Measurements from ENCODE around the gene TSPAN31. TPM values are rescaled to one million over a fixed set of nuclear protein-coding genes. Genes with fewer than 3 reads are reported as not detected.

TSPAN31 gene
- total RNA-seq, 2 donors from 2014 or later = 21.7 to 27.8 TPM

DNA sequence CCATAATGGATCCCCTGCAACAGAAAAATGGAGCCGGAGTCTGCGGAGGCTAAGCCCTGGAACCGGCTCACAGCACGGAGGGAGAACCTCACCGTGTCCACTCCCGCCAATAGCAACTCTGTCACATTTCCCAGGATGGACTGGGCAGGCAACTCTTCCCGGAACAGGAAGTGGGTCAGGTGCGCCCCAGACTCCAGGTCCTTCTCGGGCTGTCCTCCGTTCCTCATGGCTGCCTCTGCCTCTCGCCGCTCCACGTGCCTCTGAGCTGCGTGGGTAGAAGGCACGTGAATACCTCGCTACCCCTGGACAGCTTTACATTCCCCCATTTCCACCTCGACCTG, 19.8 kb downstream of the TSPAN31 start:
- Histone ChIP-seq H3K9ac (ENCODE audit: extremely low read depth, low read length, poor library complexity, severe bottlenecking) (no peak overlapping the region), H3K4me3 (ENCODE audit: low read length) (peak overlapping the region; percentile 75), H3K27me3 (ENCODE audit: control insufficient read depth, insufficient read depth, low read length, poor library complexity, severe bottlenecking) (peaks cover 68% of the 10 kb centered on the region)

DNA sequence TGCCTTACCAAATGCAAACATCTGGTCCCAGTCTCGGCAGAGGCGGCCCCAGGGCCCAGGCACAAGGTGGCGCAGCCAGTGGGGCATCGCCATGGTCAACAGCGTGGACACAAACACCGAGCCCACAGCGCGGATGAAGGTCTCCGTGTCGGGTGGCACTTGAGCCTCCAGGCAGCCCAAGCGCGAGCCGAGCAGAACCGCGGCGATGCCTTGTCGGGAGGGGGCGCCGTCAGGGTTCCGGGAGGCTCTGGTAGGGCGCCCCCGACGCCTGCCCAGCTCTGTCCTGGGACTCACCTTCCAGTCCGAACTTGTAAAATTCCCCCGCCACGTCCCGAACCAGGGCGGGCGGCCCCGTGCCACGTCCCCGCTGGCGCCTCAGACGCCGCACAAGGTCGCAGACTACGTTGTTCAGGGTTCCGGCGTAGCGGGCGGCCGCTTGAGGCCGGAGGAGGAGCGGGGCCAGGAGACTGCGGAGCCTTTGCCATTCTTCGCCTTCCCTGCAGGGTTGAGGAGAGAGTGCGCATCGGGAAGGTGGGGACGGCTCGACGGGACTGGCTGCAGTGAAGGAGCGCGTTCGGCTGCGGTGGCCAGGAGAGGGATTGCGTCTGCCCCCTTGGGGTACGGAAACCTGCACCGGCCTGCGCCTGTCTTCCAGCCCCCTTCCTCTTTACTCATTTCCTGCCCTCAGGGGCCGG, 20.3 kb downstream of the TSPAN31 start:
- TF ChIP-seq, protein P1, sequence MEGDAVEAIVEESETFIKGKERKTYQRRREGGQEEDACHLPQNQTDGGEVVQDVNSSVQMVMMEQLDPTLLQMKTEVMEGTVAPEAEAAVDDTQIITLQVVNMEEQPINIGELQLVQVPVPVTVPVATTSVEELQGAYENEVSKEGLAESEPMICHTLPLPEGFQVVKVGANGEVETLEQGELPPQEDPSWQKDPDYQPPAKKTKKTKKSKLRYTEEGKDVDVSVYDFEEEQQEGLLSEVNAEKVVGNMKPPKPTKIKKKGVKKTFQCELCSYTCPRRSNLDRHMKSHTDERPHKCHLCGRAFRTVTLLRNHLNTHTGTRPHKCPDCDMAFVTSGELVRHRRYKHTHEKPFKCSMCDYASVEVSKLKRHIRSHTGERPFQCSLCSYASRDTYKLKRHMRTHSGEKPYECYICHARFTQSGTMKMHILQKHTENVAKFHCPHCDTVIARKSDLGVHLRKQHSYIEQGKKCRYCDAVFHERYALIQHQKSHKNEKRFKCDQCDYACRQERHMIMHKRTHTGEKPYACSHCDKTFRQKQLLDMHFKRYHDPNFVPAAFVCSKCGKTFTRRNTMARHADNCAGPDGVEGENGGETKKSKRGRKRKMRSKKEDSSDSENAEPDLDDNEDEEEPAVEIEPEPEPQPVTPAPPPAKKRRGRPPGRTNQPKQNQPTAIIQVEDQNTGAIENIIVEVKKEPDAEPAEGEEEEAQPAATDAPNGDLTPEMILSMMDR (conservative IDR thresholded peaks at IDR 0.05) = peak; percentile 64
- Histone ChIP-seq H3K9me3 (ENCODE audit: control insufficient read depth, low read length) (no peaks in the 10 kb centered on the region), H3K36me3 (ENCODE audit: control insufficient read depth, insufficient read depth, low read length) (peaks cover 22% of the 10 kb centered on the region), H3K27ac (ENCODE audit: low read depth, low read length) (no peak overlapping the region), H3K4me1 (ENCODE audit: control insufficient read depth, insufficient read depth, low read length) (peaks cover 6% of the 10 kb centered on the region), H3K4me3 (ENCODE audit: low read length) (peak overlapping the region; percentile 75), H3K9ac (ENCODE audit: extremely low read depth, low read length, poor library complexity, severe bottlenecking) (no peak overlapping the region), H3K27me3 (ENCODE audit: control insufficient read depth, insufficient read depth, low read length, poor library complexity, severe bottlenecking) (peaks cover 68% of the 10 kb centered on the region)
- Mint-ChIP-seq H3K4me1 (peaks cover 13% of the 10 kb centered on the region), H3K27ac (no peak overlapping the region), H3K27me3 (ENCODE audit: insufficient read depth) (peaks cover 73% of the 10 kb centered on the region), H3K9me3 (no peaks in the 10 kb centered on the region), H3K4me3 (peak overlapping the region; percentile 49), H3K36me3 (ENCODE audit: low read depth) (peaks cover 19% of the 10 kb centered on the region)
- 1 to 3% methylated on average over 34 to 60 of the region's 60 CpGs for WGBS, 2 experiments (ENCODE audit: insufficient coverage in 1 of 2, insufficient read length in 1 of 2)
- peak; percentile 94 for DNase-seq

More for the DNA sequence above, 19.8 kb downstream of the TSPAN31 start:
- Histone ChIP-seq H3K4me1 (ENCODE audit: control insufficient read depth, insufficient read depth, low read length) (peaks cover 6% of the 10 kb centered on the region), H3K27ac (ENCODE audit: low read depth, low read length) (no peak overlapping the region), H3K9me3 (ENCODE audit: control insufficient read depth, low read length) (no peaks in the 10 kb centered on the region), H3K36me3 (ENCODE audit: control insufficient read depth, insufficient read depth, low read length) (peaks cover 17% of the 10 kb centered on the region)
- TF ChIP-seq, protein P1 (conservative IDR thresholded peaks at IDR 0.05) = no peak
- H3K9me3 Mint-ChIP-seq = no peaks in the 10 kb centered on the region
- peak overlapping the region; percentile 49 for H3K4me3 Mint-ChIP-seq
- H3K27me3 Mint-ChIP-seq (ENCODE audit: insufficient read depth) = peaks cover 73% of the 10 kb centered on the region
- H3K4me1 Mint-ChIP-seq = peaks cover 13% of the 10 kb centered on the region
- H3K27ac Mint-ChIP-seq = no peak overlapping the region
- no peak for DNase-seq
- WGBS, 2 experiments (ENCODE audit: insufficient coverage in 1 of 2, insufficient read length in 1 of 2) = 24 to 27% methylated on average over 12 to 17 of the region's 17 CpGs
- H3K36me3 Mint-ChIP-seq (ENCODE audit: low read depth) = peaks cover 14% of the 10 kb centered on the region

DNA sequence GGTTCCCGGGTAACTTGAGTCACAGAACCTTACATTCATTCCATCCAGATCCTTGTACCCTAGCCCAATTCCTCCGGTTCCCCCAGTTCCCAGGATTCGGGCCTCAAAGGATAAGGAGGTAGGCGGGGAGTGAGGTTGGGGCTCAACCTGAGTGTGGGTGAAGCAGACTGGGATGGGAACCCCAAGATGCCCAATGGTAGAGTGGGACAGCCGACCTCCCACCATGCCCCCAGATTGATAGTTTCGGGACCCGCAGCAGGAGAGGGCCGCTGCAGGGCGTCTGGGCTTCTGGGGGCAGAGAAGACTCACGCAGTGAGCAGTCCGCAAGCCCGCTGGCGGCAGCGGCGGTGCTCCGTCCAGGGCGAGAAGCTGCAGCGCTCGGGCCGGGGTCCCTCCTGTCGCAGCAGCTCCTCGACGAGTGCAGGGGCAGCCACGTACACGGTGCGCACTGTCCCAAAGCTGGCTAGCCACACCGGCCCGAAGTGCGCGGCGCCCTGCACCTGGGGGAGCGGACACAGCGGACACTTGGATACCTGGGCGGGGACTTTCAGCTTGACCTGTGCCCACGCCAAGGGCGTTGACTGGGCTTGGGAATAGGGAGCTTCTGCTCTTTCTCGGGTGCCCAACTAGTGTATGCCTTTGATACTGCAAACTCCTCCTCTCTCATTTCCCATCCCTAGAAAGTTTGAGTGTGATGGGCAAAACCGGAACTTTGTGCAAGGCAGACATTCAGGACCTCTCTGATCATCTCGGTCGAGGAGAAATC, 21.0 kb downstream of the TSPAN31 start:
- Mint-ChIP-seq H3K36me3 (ENCODE audit: low read depth) (peaks cover 23% of the 10 kb centered on the region), H3K9me3 (no peaks in the 10 kb centered on the region), H3K4me3 (peak overlapping the region; percentile 49), H3K4me1 (peaks cover 13% of the 10 kb centered on the region), H3K27ac (no peak overlapping the region), H3K27me3 (ENCODE audit: insufficient read depth) (peaks cover 66% of the 10 kb centered on the region)
- H3K4me1 ChIP-seq (ENCODE audit: control insufficient read depth, insufficient read depth, low read length) = peaks cover 6% of the 10 kb centered on the region
- H3K36me3 ChIP-seq (ENCODE audit: control insufficient read depth, insufficient read depth, low read length) = peaks cover 30% of the 10 kb centered on the region
- no peak overlapping the region for H3K9ac ChIP-seq (ENCODE audit: extremely low read depth, low read length, poor library complexity, severe bottlenecking)
- H3K27ac ChIP-seq (ENCODE audit: low read depth, low read length) = no peak overlapping the region
- H3K4me3 ChIP-seq (ENCODE audit: low read length) = peak overlapping the region; percentile 75
- peak; percentile 74 for DNase-seq
- 6 to 11% methylated on average over 18 to 40 of the region's 40 CpGs for WGBS, 2 experiments (ENCODE audit: insufficient coverage in 1 of 2, insufficient read length in 1 of 2)
- TF ChIP-seq, protein P1 (conservative IDR thresholded peaks at IDR 0.05) = no peak
- peaks cover 64% of the 10 kb centered on the region for H3K27me3 ChIP-seq (ENCODE audit: control insufficient read depth, insufficient read depth, low read length, poor library complexity, severe bottlenecking)
- no peaks in the 10 kb centered on the region for H3K9me3 ChIP-seq (ENCODE audit: control insufficient read depth, low read length)

Measured in endodermal cell (in vitro differentiated cells).